HG02943 (cell line): ENCODE results near the gene NEMP1.
A peak's percentile ranks its signal among the peaks of the same experiment; 100 is the strongest.
"Not testable (repeated sequence)": the region's sequence is repeated elsewhere in the genome, so short reads cannot be mapped to it uniquely, and the experiment has no call there.

Experiments used
- ATAC-seq: cut with Tn5 transposase; IDR thresholded peaks from one replicate; pipeline ENCODE4 v1.9.1; 2021; ENCODE audit warnings: mild to moderate bottlenecking, low read depth, moderate library complexity; ENCODE audit not compliant: unreplicated experiment

NEMP1 gene

GRCh38 chr12:57092876-57093414 is 14.4 kb upstream of the NEMP1 start:
- no peak for ATAC-seq

- ATAC-seq, result no peak
Measured at GRCh38 chr12:57092529-57092862, 13.9 kb upstream of the NEMP1 start.

- ATAC-seq, result no peak
Measured at GRCh38 chr12:57091638-57092528, 13.3 kb upstream of the NEMP1 start.

- no peak for ATAC-seq
Measured at GRCh38 chr12:57090924-57091637, 12.5 kb upstream of the NEMP1 start.

GRCh38 chr12:57090490-57090889 is 11.9 kb upstream of the NEMP1 start:
- no peak for ATAC-seq

- no peak for ATAC-seq
Measured at GRCh38 chr12:57089271-57090245, 11.0 kb upstream of the NEMP1 start.

GRCh38 chr12:57088354-57089270 is 10.0 kb upstream of the NEMP1 start, which contains the start of gene NAB2:
TSS of gene NAB2 (plus strand) at chr12:57089114. CDS start at chr12:57089272, 158 bp downstream.
- ATAC-seq, result peak; percentile 55

- ATAC-seq, result peak; percentile 29
Measured at GRCh38 chr12:57087691-57088353, 9.2 kb upstream of the NEMP1 start.

GRCh38 chr12:57087010-57087690 is 8.6 kb upstream of the NEMP1 start:
- peak; percentile 23 for ATAC-seq

GRCh38 chr12:57086493-57087009 is 8.0 kb upstream of the NEMP1 start:
- ATAC-seq, result no peak

- ATAC-seq, result no peak
Measured at GRCh38 chr12:57085999-57086492, 7.5 kb upstream of the NEMP1 start.

- no peak for ATAC-seq
Measured at GRCh38 chr12:57080855-57081254, 2.3 kb upstream of the NEMP1 start.

- ATAC-seq, result no peak
Measured at GRCh38 chr12:57079821-57080220, 1.2 kb upstream of the NEMP1 start.

GRCh38 chr12:57073566-57074450 is 4.8 kb downstream of the NEMP1 start:
- not testable (repeated sequence) for ATAC-seq

- ATAC-seq, result no peak
Measured at GRCh38 chr12:57072661-57073060, 5.9 kb downstream of the NEMP1 start.

GRCh38 chr12:57069523-57069922 is 9.1 kb downstream of the NEMP1 start:
- no peak for ATAC-seq

GRCh38 chr12:57066245-57066644 is 12.3 kb downstream of the NEMP1 start:
- no peak for ATAC-seq
